ENCODE data around the gene ARHGEF38.

DNA sequence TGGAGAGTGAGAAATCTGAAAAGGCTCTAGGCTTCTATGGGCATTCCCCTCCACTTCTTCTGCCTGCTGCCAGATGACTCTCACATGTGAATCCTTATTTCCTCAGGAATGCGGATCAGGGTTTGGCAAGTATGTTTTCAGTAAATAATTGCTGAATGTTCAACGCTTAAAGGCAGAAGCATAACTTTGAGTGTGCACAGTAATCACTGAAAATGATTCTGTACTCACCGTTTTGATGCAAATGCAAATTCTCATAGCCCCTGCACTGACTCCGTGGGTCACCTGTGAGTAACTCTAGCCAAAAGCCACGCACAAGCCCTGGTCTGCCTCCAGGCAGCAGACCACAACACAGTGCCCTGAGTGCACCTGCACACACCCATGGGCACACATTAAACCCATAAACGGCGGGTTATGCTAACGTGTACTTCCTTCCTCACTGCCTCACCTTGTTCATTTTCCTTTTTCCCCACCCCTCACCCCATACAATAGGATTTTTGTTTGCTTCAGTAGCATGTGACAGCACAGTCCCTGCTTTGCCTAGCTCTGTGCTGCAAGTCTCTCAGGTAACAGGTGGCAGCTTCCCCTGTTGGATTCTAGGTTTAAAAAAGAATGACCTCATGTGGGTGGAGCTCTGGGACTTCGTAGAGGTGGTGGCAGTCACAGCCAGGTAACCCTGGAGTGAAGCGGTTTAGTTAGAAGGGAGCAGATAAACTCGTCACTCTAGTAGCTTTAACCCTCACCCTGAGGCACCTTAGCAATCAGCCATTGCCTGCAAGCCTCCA lies at the start of gene ARHGEF38:
- TF ChIP-seq CTCF (conservative IDR thresholded peaks at IDR 0.05; ENCODE audit: low read length) (no peak), EZH2phosphoT487 (IDR thresholded peaks at IDR 0.05; ENCODE audit: borderline replicate concordance) (no peak)

Measured in Loucy (cell line).